ENCODE measurements around the gene TTL.
"Not testable (repeated sequence)": the region's sequence is repeated elsewhere in the genome, so short reads cannot be mapped to it uniquely, and the experiment has no call there.

TTL gene

GRCh38 chr2:112539306-112539705, 57.4 kb downstream of the TTL start:
- ATAC-seq (replicated peaks; ENCODE audit: extremely low read depth, poor library complexity, severe bottlenecking) (no peak), DNase-seq (ENCODE audit: low spot score in 2 of 2) (no peak)
- H3K4me1 Mint-ChIP-seq, result peaks cover 14% of the 10 kb centered on the region
- H3K27me3 Mint-ChIP-seq, result no peaks in the 10 kb centered on the region
- H3K9me3 Mint-ChIP-seq, result no peaks in the 10 kb centered on the region
- no peak overlapping the region for H3K27ac Mint-ChIP-seq (ENCODE audit: low read depth)
- no peak overlapping the region for H3K4me3 Mint-ChIP-seq
- H3K36me3 Mint-ChIP-seq (ENCODE audit: insufficient read depth), result peaks cover 8% of the 10 kb centered on the region

- ATAC-seq (replicated peaks; ENCODE audit: extremely low read depth, poor library complexity, severe bottlenecking), result no peak
- Mint-ChIP-seq H3K4me1 (peaks cover 14% of the 10 kb centered on the region), H3K4me3 (no peak overlapping the region), H3K27me3 (no peaks in the 10 kb centered on the region), H3K9me3 (no peaks in the 10 kb centered on the region), H3K27ac (ENCODE audit: low read depth) (no peak overlapping the region), H3K36me3 (ENCODE audit: insufficient read depth) (peaks cover 8% of the 10 kb centered on the region)
- DNase-seq (ENCODE audit: low spot score in 2 of 2), result no peak
These were observed 59.0 kb downstream of the TTL start for GRCh38 chr2:112540906-112541305.

- peaks cover 8% of the 10 kb centered on the region for H3K36me3 Mint-ChIP-seq (ENCODE audit: insufficient read depth)
- peaks cover 14% of the 10 kb centered on the region for H3K4me1 Mint-ChIP-seq
- H3K9me3 Mint-ChIP-seq, result no peaks in the 10 kb centered on the region
- H3K27me3 Mint-ChIP-seq, result no peaks in the 10 kb centered on the region
- DNase-seq (ENCODE audit: low spot score in 2 of 2) (peak in 1 of 2 donors; percentile 58), ATAC-seq (replicated peaks; ENCODE audit: extremely low read depth, poor library complexity, severe bottlenecking) (peak; percentile 79)
- H3K27ac Mint-ChIP-seq (ENCODE audit: low read depth), result no peak overlapping the region
- no peak overlapping the region for H3K4me3 Mint-ChIP-seq
These were observed 59.6 kb downstream of the TTL start for GRCh38 chr2:112541315-112542122.

- H3K9me3 Mint-ChIP-seq, result no peaks in the 10 kb centered on the region
- DNase-seq (ENCODE audit: low spot score in 2 of 2), result peak; percentile 36 to 61
- H3K27ac Mint-ChIP-seq (ENCODE audit: low read depth), result no peak within 1 kb of the TSS
- H3K36me3 Mint-ChIP-seq (ENCODE audit: insufficient read depth), result peaks cover 12% of the 10 kb centered on the region
- H3K4me3 Mint-ChIP-seq, result no peak within 1 kb of the TSS
- H3K27me3 Mint-ChIP-seq, result no peaks in the 10 kb centered on the region
- H3K4me1 Mint-ChIP-seq, result peaks cover 17% of the 10 kb centered on the region
- ATAC-seq (replicated peaks; ENCODE audit: extremely low read depth, poor library complexity, severe bottlenecking), result peak; percentile 82
These were observed 60.4 kb downstream of the TTL start, which contains the start of gene POLR1B for GRCh38 chr2:112542123-112542983. Gene POLR1B, plus strand, starts transcription at chr2:112542465. Its CDS starts 30 bp downstream, at chr2:112542495.

- peaks cover 19% of the 10 kb centered on the region for H3K4me1 Mint-ChIP-seq
- ATAC-seq (replicated peaks; ENCODE audit: extremely low read depth, poor library complexity, severe bottlenecking) (no peak), DNase-seq (ENCODE audit: low spot score in 2 of 2) (no peak)
- H3K27ac Mint-ChIP-seq (ENCODE audit: low read depth), result no peak overlapping the region
- H3K4me3 Mint-ChIP-seq, result no peak overlapping the region
- H3K36me3 Mint-ChIP-seq (ENCODE audit: insufficient read depth), result peaks cover 15% of the 10 kb centered on the region
- H3K9me3 Mint-ChIP-seq, result no peaks in the 10 kb centered on the region
- H3K27me3 Mint-ChIP-seq, result no peaks in the 10 kb centered on the region
These were observed 61.2 kb downstream of the TTL start for GRCh38 chr2:112542984-112543661.

- no peaks in the 10 kb centered on the region for H3K9me3 Mint-ChIP-seq
- H3K27ac Mint-ChIP-seq (ENCODE audit: low read depth), result no peak overlapping the region
- H3K36me3 Mint-ChIP-seq (ENCODE audit: insufficient read depth), result peaks cover 34% of the 10 kb centered on the region
- DNase-seq (ENCODE audit: low spot score in 2 of 2), result no peak
- H3K27me3 Mint-ChIP-seq, result no peaks in the 10 kb centered on the region
- H3K4me1 Mint-ChIP-seq, result peaks cover 5% of the 10 kb centered on the region
- no peak overlapping the region for H3K4me3 Mint-ChIP-seq
- ATAC-seq (replicated peaks; ENCODE audit: extremely low read depth, poor library complexity, severe bottlenecking), result no peak
These were observed 65.4 kb downstream of the TTL start for GRCh38 chr2:112547333-112547732.

GRCh38 chr2:112548980-112549379, 67.0 kb downstream of the TTL start:
- Mint-ChIP-seq H3K9me3 (no peaks in the 10 kb centered on the region), H3K4me1 (peaks cover 5% of the 10 kb centered on the region), H3K27me3 (no peaks in the 10 kb centered on the region), H3K27ac (ENCODE audit: low read depth) (no peak overlapping the region), H3K36me3 (ENCODE audit: insufficient read depth) (peaks cover 48% of the 10 kb centered on the region), H3K4me3 (no peak overlapping the region)
- DNase-seq (ENCODE audit: low spot score in 2 of 2), result no peak
- ATAC-seq (replicated peaks; ENCODE audit: extremely low read depth, poor library complexity, severe bottlenecking), result no peak

- H3K9me3 Mint-ChIP-seq, result no peaks in the 10 kb centered on the region
- H3K27ac Mint-ChIP-seq (ENCODE audit: low read depth), result no peak overlapping the region
- no peak overlapping the region for H3K4me3 Mint-ChIP-seq
- H3K27me3 Mint-ChIP-seq, result no peaks in the 10 kb centered on the region
- ATAC-seq (replicated peaks; ENCODE audit: extremely low read depth, poor library complexity, severe bottlenecking) (no peak), DNase-seq (ENCODE audit: low spot score in 2 of 2) (no peak)
- peaks cover 56% of the 10 kb centered on the region for H3K36me3 Mint-ChIP-seq (ENCODE audit: insufficient read depth)
- no peaks in the 10 kb centered on the region for H3K4me1 Mint-ChIP-seq
These were observed 84.1 kb downstream of the TTL start for GRCh38 chr2:112566104-112566503.

- H3K27ac Mint-ChIP-seq (ENCODE audit: low read depth); H3K27me3 Mint-ChIP-seq; ATAC-seq (replicated peaks; ENCODE audit: extremely low read depth, poor library complexity, severe bottlenecking); H3K9me3 Mint-ChIP-seq; H3K4me3 Mint-ChIP-seq; H3K4me1 Mint-ChIP-seq; DNase-seq (ENCODE audit: low spot score in 2 of 2): not testable (repeated sequence)
- peaks cover 53% of the 10 kb centered on the region for H3K36me3 Mint-ChIP-seq (ENCODE audit: insufficient read depth)
These were observed 84.6 kb downstream of the TTL start for GRCh38 chr2:112566508-112566907.

- Mint-ChIP-seq H3K27me3 (no peaks in the 10 kb centered on the region), H3K36me3 (ENCODE audit: insufficient read depth) (peaks cover 62% of the 10 kb centered on the region), H3K9me3 (no peaks in the 10 kb centered on the region), H3K4me1 (no peaks in the 10 kb centered on the region), H3K27ac (ENCODE audit: low read depth) (no peak overlapping the region), H3K4me3 (no peak overlapping the region)
- DNase-seq (ENCODE audit: low spot score in 2 of 2) (no peak), ATAC-seq (replicated peaks; ENCODE audit: extremely low read depth, poor library complexity, severe bottlenecking) (no peak)
These were observed 90.0 kb downstream of the TTL start for GRCh38 chr2:112572005-112572404.

- ATAC-seq (replicated peaks; ENCODE audit: extremely low read depth, poor library complexity, severe bottlenecking), result no peak
- DNase-seq (ENCODE audit: low spot score in 2 of 2), result no peak
- Mint-ChIP-seq H3K36me3 (ENCODE audit: insufficient read depth) (peaks cover 26% of the 10 kb centered on the region), H3K4me3 (no peak overlapping the region), H3K27me3 (no peaks in the 10 kb centered on the region), H3K4me1 (no peaks in the 10 kb centered on the region), H3K9me3 (no peaks in the 10 kb centered on the region), H3K27ac (ENCODE audit: low read depth) (no peak overlapping the region)
These were observed 95.8 kb downstream of the TTL start for GRCh38 chr2:112577756-112578155.

- no peak for DNase-seq (ENCODE audit: low spot score in 2 of 2)
- Mint-ChIP-seq H3K27ac (ENCODE audit: low read depth) (no peak overlapping the region), H3K4me3 (no peak overlapping the region), H3K36me3 (ENCODE audit: insufficient read depth) (peaks cover 23% of the 10 kb centered on the region), H3K27me3 (no peaks in the 10 kb centered on the region), H3K4me1 (peaks cover 9% of the 10 kb centered on the region), H3K9me3 (no peaks in the 10 kb centered on the region)
- ATAC-seq (replicated peaks; ENCODE audit: extremely low read depth, poor library complexity, severe bottlenecking), result no peak
These were observed 97.3 kb downstream of the TTL start for GRCh38 chr2:112579241-112579640.
